Measurements from ENCODE around the gene LTBP1.

GRCh38 chr2:33131749-33132148 lies 185.0 kb downstream of the LTBP1 start:
- no peak for TF ChIP-seq SREBF2 (IDR thresholded peaks at IDR 0.05)
- TF ChIP-seq, protein P1, sequence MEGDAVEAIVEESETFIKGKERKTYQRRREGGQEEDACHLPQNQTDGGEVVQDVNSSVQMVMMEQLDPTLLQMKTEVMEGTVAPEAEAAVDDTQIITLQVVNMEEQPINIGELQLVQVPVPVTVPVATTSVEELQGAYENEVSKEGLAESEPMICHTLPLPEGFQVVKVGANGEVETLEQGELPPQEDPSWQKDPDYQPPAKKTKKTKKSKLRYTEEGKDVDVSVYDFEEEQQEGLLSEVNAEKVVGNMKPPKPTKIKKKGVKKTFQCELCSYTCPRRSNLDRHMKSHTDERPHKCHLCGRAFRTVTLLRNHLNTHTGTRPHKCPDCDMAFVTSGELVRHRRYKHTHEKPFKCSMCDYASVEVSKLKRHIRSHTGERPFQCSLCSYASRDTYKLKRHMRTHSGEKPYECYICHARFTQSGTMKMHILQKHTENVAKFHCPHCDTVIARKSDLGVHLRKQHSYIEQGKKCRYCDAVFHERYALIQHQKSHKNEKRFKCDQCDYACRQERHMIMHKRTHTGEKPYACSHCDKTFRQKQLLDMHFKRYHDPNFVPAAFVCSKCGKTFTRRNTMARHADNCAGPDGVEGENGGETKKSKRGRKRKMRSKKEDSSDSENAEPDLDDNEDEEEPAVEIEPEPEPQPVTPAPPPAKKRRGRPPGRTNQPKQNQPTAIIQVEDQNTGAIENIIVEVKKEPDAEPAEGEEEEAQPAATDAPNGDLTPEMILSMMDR (IDR thresholded peaks at IDR 0.05): no peak
- TF ChIP-seq POLR2A (IDR thresholded peaks at IDR 0.05; ENCODE audit: low read length): no peak
- no peak for TF ChIP-seq CEBPB (IDR thresholded peaks at IDR 0.05)
- TF ChIP-seq, protein P2, sequence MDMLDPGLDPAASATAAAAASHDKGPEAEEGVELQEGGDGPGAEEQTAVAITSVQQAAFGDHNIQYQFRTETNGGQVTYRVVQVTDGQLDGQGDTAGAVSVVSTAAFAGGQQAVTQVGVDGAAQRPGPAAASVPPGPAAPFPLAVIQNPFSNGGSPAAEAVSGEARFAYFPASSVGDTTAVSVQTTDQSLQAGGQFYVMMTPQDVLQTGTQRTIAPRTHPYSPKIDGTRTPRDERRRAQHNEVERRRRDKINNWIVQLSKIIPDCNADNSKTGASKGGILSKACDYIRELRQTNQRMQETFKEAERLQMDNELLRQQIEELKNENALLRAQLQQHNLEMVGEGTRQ (IDR thresholded peaks at IDR 0.05): no peak
- no peak for TF ChIP-seq ZC3H11A (IDR thresholded peaks at IDR 0.05)
- no peak for TF ChIP-seq ESRRA (IDR thresholded peaks at IDR 0.05; ENCODE audit: borderline replicate concordance, low read length)
